ENCODE results near the gene CLEC11A.
"Not testable (repeated sequence)": the region's sequence is repeated elsewhere in the genome, so short reads cannot be mapped to it uniquely, and the experiment has no call there.

Gene CLEC11A

DNA sequence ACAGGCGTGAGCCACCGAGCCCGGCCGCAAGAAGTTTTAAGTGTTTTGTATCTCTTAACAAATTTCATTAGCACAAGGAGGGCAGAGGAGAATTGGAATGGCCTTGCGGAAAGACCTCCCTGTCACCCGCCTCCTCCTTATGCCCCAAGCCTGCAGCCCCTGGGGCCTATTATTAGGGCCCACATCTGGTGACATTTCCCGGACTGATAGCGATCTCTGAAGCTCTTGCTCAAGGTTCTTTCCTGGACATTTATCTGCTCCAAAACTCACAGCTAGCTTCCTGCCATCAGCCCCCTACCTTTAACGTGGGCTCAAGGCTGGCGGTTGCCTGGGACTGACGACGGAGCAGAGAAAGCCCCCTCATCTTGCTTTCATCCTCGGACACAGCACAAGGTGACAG lies 40.4 kb downstream of the CLEC11A start:
- not testable (repeated sequence) for DNase-seq

DNA sequence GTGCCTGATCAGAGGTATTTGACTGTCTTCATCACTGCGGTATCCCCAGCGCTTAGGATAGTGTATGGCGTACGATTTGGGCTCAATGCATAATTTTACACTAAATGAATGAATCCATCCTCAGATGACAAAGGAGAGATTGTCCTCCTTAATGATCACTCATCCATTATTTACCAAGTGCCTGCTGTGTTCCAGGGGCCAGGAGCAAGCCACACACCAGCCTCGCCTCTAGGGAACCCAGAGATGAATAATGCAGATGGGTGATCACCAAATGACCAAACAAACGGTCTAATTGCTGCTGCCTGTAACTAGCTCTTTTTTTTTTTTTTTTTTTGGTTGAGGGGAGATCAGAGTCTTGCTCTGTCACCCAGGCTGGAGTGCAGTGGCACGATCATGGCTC lies 41.2 kb downstream of the CLEC11A start:
- DNase-seq, result no peak

DNA sequence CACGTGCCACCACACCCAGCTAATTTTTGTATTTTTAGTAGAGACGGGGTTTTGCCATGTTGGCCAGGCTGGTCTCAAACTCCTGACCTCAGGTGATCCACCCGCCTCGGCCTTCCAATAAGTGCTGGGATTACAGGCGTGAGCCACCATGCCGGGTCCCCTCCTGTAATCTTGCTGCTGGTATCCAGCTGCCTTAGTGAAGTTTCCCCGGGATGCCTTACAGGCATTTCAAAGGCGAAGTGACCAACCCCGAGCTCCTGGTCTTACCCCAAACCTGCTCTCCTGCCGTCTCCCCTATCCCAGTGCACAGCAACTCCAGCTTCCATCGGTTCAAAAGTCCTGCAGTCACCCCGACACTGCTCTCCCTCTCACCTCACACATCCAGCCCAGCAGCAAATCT lies 43.6 kb downstream of the CLEC11A start:
- not testable (repeated sequence) for DNase-seq

DNA sequence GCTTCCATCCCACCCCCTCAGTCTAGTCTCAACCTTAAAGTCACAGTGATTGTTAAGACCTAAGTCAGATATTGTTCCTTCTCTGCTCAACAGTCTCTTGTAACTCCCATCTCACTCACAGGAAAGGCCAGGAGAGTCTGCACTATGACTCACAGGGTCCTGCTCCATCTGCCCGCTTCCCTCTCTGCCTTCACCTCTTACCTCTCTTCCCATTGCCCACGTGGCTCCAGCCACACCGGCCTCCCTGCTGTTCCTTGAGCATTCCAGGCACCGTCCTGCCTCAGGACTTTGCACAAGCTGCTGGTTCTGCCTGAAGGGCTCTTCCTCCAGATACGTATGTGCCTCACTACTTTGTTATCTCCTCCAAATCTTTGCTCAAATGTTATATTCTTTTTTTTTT lies 44.1 kb downstream of the CLEC11A start:
- DNase-seq, result not testable (repeated sequence)

DNA sequence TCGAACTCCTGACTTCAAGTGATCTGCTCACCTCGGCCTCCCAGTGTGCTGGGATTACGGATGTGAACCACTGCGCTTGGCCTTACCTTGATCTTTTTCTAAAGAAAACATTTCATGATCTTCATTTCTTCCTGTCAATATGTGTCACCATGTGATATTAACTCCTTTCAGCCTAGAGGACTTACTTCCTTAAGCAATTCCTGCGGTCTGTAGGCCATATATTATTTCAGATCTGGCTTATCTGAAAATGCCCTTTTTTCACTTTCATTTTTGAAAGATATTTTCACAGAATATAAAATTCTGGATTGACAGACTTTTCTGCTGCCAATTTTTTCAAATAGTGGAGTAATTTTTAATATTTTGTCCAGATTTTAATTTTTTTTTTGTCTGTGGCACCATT lies 45.1 kb downstream of the CLEC11A start:
- DNase-seq, result no peak

DNA sequence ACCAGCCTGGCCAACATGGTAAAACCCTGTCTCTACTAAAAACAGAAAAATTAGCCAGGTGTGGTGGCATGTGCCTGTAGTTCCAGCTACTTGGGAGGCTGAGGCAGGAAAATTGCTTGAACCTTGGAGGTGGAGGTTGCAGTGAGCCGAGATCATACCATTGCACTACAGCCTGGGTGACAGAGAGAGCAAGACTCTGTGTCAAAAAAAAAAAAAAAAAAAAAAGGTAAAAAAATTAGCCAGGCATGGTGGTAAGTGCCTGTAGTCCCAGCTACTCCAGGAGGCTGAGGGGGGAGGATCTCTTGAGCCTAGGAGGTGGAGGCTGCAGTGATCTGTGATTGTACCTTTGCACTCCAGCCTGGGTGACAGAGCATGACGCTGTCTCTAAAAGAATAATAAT lies 47.0 kb downstream of the CLEC11A start, which contains the start of gene GPR32:
GPR32 (plus strand) TSS at position 301 of the 400 bp plus-strand sequence. CDS start 137 bp downstream, outside the sequence.
- not testable (repeated sequence) for DNase-seq

DNA sequence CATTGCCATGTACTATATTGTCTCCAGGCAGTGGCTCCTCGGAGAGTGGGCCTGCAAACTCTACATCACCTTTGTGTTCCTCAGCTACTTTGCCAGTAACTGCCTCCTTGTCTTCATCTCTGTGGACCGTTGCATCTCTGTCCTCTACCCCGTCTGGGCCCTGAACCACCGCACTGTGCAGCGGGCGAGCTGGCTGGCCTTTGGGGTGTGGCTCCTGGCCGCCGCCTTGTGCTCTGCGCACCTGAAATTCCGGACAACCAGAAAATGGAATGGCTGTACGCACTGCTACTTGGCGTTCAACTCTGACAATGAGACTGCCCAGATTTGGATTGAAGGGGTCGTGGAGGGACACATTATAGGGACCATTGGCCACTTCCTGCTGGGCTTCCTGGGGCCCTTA lies 47.7 kb downstream of the CLEC11A start:
- DNase-seq, result no peak

DNA sequence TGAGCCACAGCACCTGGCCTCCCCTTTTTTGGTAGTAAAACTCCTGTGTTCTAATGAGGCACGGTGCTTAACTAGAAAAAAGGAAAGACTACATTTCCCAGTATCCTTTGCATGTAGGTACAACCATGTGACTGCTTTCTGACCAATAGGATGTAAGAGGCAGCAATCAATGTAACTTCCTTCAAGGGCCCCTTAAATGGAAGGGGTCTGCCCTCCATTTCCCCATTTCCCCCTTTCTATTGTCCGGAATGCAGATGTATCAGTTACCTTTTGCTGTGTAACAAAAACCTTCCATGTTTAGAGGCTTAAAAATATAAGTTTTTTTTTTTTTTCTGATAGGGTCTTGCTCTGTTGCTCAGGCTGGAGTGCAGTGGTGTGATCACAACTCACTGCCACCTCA lies 49.3 kb downstream of the CLEC11A start:
- DNase-seq, result no peak

DNA sequence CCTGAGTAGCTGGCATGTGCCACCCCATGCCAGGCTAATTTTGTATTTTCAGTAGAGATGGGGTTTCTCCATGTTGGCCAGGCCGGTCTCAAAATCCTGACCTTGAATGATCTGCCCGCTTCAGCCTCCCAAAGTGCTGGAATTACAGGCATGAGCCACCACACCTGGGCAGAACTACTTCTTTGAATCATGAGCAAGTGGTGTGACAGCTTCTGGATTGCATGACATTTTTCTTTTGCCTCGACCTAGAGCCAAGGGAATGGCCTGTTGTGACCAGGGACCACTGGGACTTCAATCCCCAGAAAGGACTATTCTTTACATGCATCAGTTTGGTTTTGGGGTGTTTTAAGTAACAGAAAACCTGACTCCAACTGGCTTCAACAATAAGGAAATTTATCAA lies 49.7 kb downstream of the CLEC11A start:
- not testable (repeated sequence) for DNase-seq

DNA sequence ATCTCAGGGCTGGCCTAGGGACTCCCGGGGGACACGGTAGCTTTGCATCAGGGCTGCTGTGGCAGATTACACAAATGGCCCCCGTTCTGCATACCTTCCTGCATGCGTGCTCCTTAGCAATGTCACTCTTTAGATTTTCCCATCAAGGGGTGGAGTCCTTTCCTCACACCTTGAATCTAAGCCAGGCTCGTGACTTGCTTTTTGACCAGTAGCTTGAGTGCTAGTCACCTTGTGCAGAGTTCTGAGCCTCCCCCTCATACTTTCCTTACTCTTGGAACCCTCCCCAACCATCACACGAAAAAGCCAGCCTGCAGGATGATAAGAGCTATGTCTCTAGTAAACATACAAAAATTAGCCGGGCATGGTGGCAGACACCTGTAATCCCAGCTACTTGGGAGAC lies 50.3 kb downstream of the CLEC11A start:
- DNase-seq, result not testable (repeated sequence)
